Adrenal gland (tissue), 12 donors: ENCODE data around the gene OAT. TPM values are rescaled to one million over a fixed set of nuclear protein-coding genes. Genes with fewer than 3 reads are reported as not detected.
A peak's percentile ranks its signal among the peaks of the same experiment; 100 is the strongest.

Source experiments
- DNase-seq, 7 donors: peaks; one replicate each; pipeline ENCODE4 v3.0.0-alpha.2; 2019 to 2020
- H3K27ac ChIP-seq, 5 donors: fragments of 200-600 bp; sonication (generic) in 4 of 5; 1 replicate in 3 of 5; 2 replicates in 2 of 5; pipeline versions ENCODE4 v1.5.1 to v1.8.0; 2016 to 2020; ENCODE audit warnings: mild to moderate bottlenecking in 1 of 5
- H3K27me3 ChIP-seq: fragments of 200-600 bp; 2 replicates; pipeline ENCODE4 v1.8.0; 2021
- H3K36me3 ChIP-seq, 2 donors: fragments of 200-600 bp; replicated peaks in 1 of 2; 1 replicate in 1 of 2; 2 replicates in 1 of 2; pipeline versions ENCODE4 v1.5.1 to v1.8.0; 2018 to 2022
- H3K4me1 ChIP-seq, 2 donors: fragments of 200-600 bp; replicated peaks in 1 of 2; 1 replicate in 1 of 2; 2 replicates in 1 of 2; pipeline versions ENCODE4 v1.5.1 to v1.8.0; 2018 to 2021
- H3K4me3 ChIP-seq, 4 donors: fragments of 200-600 bp; sonication (generic) in 3 of 4; one replicate each; pipeline ENCODE4 v1.5.1; 2016 to 2018
- H3K9me3 ChIP-seq, 3 donors: fragments of 200-600 bp; sonication (generic) in 1 of 3; replicated peaks in 1 of 3; 1 replicate in 2 of 3; 2 replicates in 1 of 3; pipeline versions ENCODE4 v1.5.1 to v1.8.0; 2016 to 2021
- POLR2A ChIP-seq, 2 donors: fragments of 450-650 bp; IDR thresholded peaks; one replicate each; pipeline ENCODE4 v1.6.1; 2017; ENCODE audit warnings: antibody characterized with exemption in 2 of 2, mild to moderate bottlenecking in 2 of 2, moderate library complexity in 1 of 2
- WGBS, 4 donors: extraction: QIAGEN DNeasy Blood & Tissue Kit in 2 of 4; methylation state at CpG; one replicate each; pipeline versions ENCODE4 v1.1.5 to v1.1.7; 2013 to 2017; 5-methylcytosine and 5-hydroxymethylcytosine counted together
- intact Hi-C, 2 donors: fragments of 100-400 bp; cut with DNase I; formaldehyde crosslinking; loops; one replicate each; pipeline versions ENCODE4 v1.14.1 to v1.15.0; 2022 to 2023
- polyA plus RNA-seq, 3 donors: library from polyadenylated mRNA; stranded (reverse); fragments of 200-250 nt in 2 of 3; fragments of 350-450 nt in 1 of 3; fragmentation: Illumina TruSeq in 1 of 3; extraction: RNeasy Lipid Tissue Mini Kit (QIAGEN cat#74804) in 1 of 3; gene quantifications; one replicate each; pipeline ENCODE4 v1.2.3, GENCODE V29; 2013 to 2014
- total RNA-seq, 9 donors: library from RNA; depleted of rRNA in 4 of 9; stranded (reverse); fragments of >200 nt in 4 of 9; fragments of 120-200 nt in 1 of 9; fragmentation: NEBNext Ultra II Directional in 1 of 9; extraction: Animal tissue kit (Norgen Biotek cat#: 25700) in 1 of 9; gene quantifications; one replicate each; pipeline versions ENCODE4 v1.1.0 to v1.2.4, GENCODE V29; 2013 to 2023
- TF ChIP-seq, protein P1 (sequence below), 6 experiments: fragments of 450-650 bp in 4 of 6; fragments of 200-600 bp in 2 of 6; sonication (generic) in 1 of 6; IDR thresholded peaks; 1 replicate in 5 of 6; 2 replicates in 1 of 6; pipeline versions ENCODE4 v1.5.1 to v1.8.0; 2016 to 2021; ENCODE audit warnings: antibody characterized with exemption in 6 of 6, mild to moderate bottlenecking in 2 of 6, moderate library complexity in 1 of 6
- donor health status: healthy with polysubstance abuse.
- donor health status: Bipolar disorder and iron deficiency.
- donor health status: DM: yes; HTN: yes; CAD: no.
- donor health status: DM: no; HTN: no; CAD: no.
- donor health status: DM: no; HTN: no; CAD: no.
- donor health status: DM: yes; HTN: yes; CAD: no.

The OAT gene
- total and polyA plus RNA-seq, 12 donors, result 39.7 to 244 (median 159) TPM

DNA sequence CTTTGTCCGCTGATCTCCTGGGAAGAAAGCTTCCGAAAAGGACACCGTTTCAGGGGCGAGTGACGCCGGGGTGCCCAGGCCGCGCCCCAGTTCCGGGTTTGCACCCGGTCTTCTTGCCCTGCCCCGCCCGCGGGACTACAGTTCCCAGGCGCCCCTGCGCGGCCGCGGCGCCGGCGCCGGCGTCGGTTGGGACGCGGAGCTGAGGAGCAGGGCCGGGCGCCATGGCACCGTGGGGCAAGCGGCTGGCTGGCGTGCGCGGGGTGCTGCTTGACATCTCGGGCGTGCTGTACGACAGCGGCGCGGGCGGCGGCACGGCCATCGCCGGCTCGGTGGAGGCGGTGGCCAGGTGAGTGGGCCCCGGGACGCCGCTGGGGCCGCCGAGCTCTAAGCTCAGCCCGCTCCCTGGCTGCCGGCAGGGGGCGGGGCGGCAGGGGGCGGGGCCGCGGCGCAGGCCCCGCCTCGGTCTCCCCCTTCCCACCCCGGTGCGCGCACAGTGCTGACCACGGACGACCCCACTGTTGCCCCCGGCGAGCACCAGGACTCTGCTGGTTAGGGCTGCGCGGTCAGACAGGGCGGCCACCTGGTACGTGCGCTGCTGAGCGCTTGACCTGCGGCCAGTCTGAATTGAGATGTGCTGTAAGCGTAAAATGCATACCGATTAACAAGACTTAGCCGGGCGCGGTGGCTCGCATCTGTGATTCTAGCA lies 43.1 kb upstream of the OAT start, which contains the start of gene LHPP:
TSS of gene LHPP (plus strand) at position 182 of the 706 bp plus-strand sequence. CDS start at position 222, 40 bp downstream.
- H3K36me3 ChIP-seq, result no peaks in the 10 kb centered on the region
- peaks cover 22 to 35% of the 10 kb centered on the region in 2 donors for H3K4me1 ChIP-seq
- peak; percentile 78 to 90 (median 85) for DNase-seq
- H3K27ac ChIP-seq, result peak within 1 kb of the TSS; percentile 66 to 94 (median 71)
- H3K4me3 ChIP-seq, result peak within 1 kb of the TSS; percentile 22 to 98 (median 58)
- WGBS, 4 donors, result 0 to 18% (median 1%) methylated on average over 8 to 81 of the region's 81 CpGs
- no peaks in the 10 kb centered on the region for H3K9me3 ChIP-seq
- intact Hi-C loops, result no loop called here
- H3K27me3 ChIP-seq, result no peaks in the 10 kb centered on the region
- TF ChIP-seq, protein P1, sequence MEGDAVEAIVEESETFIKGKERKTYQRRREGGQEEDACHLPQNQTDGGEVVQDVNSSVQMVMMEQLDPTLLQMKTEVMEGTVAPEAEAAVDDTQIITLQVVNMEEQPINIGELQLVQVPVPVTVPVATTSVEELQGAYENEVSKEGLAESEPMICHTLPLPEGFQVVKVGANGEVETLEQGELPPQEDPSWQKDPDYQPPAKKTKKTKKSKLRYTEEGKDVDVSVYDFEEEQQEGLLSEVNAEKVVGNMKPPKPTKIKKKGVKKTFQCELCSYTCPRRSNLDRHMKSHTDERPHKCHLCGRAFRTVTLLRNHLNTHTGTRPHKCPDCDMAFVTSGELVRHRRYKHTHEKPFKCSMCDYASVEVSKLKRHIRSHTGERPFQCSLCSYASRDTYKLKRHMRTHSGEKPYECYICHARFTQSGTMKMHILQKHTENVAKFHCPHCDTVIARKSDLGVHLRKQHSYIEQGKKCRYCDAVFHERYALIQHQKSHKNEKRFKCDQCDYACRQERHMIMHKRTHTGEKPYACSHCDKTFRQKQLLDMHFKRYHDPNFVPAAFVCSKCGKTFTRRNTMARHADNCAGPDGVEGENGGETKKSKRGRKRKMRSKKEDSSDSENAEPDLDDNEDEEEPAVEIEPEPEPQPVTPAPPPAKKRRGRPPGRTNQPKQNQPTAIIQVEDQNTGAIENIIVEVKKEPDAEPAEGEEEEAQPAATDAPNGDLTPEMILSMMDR (IDR thresholded peaks at IDR 0.05), result peak in 4 of 6 experiments; percentile 18 to 66 (median 62)
- TF ChIP-seq POLR2A (IDR thresholded peaks at IDR 0.05), result peak; percentile 26 to 32

DNA sequence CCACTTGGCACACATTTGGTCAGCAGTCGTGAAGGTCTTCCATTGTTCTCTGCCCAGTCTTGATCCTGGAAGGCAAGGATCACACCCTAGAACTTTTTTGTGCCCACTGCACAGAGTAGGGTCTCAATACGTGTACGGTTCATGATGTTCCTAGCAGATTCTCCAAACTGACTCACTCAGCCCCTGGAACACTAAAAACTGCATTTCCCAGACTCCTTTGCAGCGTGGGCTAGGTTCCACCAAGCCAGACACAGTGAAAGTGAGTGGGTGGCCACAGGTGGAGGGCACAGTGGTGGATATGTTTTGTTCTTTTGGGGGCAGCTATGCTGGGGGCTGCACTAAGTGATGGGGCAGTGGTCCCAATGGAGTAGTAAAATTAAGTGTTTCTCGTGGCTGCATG lies 41.4 kb upstream of the OAT start:
- no peak for DNase-seq
- TF ChIP-seq POLR2A (IDR thresholded peaks at IDR 0.05), result no peak
- TF ChIP-seq, protein P1 (IDR thresholded peaks at IDR 0.05), result no peak
- Histone ChIP-seq H3K27ac (no peak overlapping the region), H3K9me3 (no peaks in the 10 kb centered on the region), H3K4me1 (peaks cover 14 to 22% of the 10 kb centered on the region in 2 donors), H3K36me3 (no peaks in the 10 kb centered on the region), H3K27me3 (no peaks in the 10 kb centered on the region), H3K4me3 (no peak overlapping the region)
- intact Hi-C loops, result no loop called here
- 71 to 84% (median 79%) methylated on average over 4 to 5 of the region's 5 CpGs for WGBS, 4 donors

DNA sequence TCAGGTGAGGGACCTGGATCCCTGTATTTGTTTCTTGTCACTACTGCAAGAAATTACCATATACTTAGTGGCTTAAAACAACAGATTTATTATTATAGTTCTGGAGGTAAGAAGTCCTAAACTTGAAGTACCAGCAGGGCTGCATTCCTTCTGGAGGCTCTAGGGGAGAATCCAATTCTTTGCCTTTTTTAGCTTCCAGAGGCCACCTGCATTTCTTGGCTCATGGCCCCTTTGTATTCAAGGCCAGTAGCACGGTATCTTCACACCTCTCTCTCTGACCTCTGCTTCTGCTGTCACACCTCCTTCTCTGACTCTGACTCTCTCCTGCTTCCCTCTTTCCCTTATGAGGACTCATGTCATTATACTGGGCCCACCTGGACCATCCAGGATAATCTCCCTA lies 40.7 kb upstream of the OAT start:
- Histone ChIP-seq H3K27ac (no peak overlapping the region), H3K4me3 (no peak overlapping the region), H3K4me1 (peaks cover 8 to 16% of the 10 kb centered on the region in 2 donors), H3K9me3 (no peaks in the 10 kb centered on the region), H3K36me3 (no peaks in the 10 kb centered on the region), H3K27me3 (no peaks in the 10 kb centered on the region)
- intact Hi-C loops, result no loop called here
- DNase-seq, result no peak
- TF ChIP-seq, protein P1 (IDR thresholded peaks at IDR 0.05), result no peak
- TF ChIP-seq POLR2A (IDR thresholded peaks at IDR 0.05), result no peak
- WGBS, 4 donors, result 28 to 50% (median 43%) methylated on average over 1 of the region's 1 CpG

DNA sequence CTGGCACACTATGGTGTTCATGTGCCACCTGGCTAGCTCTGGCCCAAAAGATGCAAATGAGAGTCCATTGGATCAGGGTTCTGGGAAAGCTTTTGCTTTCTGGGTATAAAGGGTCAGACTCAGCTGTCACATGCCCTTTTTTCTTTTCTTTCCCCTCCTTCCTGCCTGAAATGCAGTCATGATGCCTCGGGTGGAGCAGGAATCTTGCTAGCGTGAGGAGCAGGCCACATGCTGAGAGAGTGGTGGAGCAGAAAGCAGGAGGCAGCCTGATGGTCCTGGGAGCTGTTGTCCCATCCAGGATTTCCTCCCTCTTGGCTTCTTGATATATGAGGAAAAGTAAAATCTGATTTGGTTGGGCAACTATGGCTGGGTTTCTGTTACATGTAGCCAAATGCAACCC lies 40.2 kb upstream of the OAT start:
- WGBS, 4 donors, result 66 to 93% (median 88%) methylated on average over 2 of the region's 2 CpGs
- H3K27ac ChIP-seq, result no peak overlapping the region
- H3K9me3 ChIP-seq, result no peaks in the 10 kb centered on the region
- no peak overlapping the region for H3K4me3 ChIP-seq
- no peaks in the 10 kb centered on the region for H3K36me3 ChIP-seq
- intact Hi-C loops, result no loop called here
- H3K4me1 ChIP-seq, result peaks cover 5 to 11% of the 10 kb centered on the region in 2 donors
- DNase-seq, result no peak
- H3K27me3 ChIP-seq, result no peaks in the 10 kb centered on the region
- TF ChIP-seq POLR2A (IDR thresholded peaks at IDR 0.05), result no peak
- TF ChIP-seq, protein P1 (IDR thresholded peaks at IDR 0.05), result no peak
